ENCODE data around the gene TNNI2.

The TNNI2 gene

GRCh38 chr11:1821562-1821961 is 17.2 kb upstream of the TNNI2 start:
- no peak for DNase-seq (ENCODE audit: low read depth)

DNA sequence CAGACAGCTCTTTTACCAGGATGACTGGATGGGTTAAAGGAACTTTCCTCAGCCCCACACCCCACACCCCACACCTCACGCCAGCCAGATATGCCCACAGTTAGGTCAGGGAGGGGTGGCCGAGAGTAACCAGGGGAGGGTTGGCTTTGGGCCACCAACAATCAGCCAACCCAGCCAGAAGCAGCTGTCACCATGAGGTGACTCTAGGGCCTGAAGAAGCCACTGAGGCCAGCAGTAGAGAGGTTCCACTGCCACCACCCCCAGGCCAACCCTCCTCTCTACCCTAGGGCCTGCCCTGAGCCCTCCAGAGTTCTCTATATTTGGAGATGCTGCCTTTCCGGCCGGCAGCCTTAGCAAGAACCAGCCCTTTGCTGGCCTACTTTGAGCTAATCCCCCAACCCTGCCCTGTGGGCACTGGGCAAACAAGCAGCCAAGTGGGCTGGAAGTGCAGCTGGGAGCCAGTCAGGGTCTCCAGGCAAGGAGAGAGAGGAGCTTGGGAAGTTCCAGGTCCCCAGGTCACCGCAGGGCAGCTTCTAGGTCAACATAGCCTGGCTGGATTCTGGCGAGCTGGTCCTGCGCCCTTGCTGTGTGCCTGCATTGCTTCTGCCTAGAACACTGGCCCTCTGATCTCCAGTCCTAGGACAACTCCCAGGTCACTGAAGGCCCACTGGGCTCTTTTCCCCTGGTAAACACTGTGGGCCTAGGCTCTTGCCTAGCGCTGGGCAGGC is 16.0 kb upstream of the TNNI2 start:
- DNase-seq (ENCODE audit: low read depth), result no peak

- DNase-seq (ENCODE audit: low read depth), result no peak
Observed at GRCh38 chr11:1823376-1824220, 15.2 kb upstream of the TNNI2 start.

DNA sequence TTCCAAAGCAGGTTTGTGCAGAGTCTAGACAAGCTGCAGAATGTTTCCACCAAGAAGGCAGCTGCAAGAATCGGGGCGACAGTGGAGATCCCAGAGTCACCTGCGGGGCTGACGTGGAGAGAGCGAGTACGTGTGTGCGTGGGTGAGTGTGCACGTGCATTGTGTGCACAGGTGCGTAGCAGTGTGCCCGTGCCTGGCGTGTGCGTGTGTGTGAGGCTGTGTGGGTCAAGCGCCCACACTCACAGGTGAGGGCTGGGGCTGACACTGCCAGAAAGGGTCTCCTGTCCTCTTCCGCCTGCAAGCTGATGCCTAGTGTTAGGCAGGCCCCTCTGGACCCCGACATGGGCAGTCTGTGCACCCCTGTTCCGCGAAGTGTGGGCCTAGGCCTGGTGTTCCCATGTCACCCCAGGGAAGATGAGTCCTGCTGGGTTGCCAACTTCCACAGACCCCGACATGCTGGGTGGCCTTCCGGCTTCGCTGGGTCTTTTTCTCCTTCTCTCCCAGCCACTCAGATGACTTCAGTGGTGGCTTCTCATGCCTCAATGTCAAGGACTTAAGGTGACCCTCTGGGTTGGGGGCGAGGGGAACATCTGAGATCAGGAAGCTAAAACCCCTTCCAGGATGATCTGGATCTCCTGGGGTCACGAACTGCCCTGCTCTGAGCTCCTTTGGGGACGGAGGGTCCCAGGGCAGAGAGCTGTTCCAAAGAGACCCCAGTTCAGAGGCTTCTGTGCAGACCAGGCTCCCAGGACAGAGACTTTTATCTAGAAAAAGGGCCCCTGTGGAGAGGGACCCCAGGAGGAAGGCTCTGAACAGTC is 14.4 kb upstream of the TNNI2 start:
- DNase-seq (ENCODE audit: low read depth), result no peak

- DNase-seq (ENCODE audit: low read depth), result no peak
Observed at GRCh38 chr11:1825039-1825740, 13.6 kb upstream of the TNNI2 start.

DNA sequence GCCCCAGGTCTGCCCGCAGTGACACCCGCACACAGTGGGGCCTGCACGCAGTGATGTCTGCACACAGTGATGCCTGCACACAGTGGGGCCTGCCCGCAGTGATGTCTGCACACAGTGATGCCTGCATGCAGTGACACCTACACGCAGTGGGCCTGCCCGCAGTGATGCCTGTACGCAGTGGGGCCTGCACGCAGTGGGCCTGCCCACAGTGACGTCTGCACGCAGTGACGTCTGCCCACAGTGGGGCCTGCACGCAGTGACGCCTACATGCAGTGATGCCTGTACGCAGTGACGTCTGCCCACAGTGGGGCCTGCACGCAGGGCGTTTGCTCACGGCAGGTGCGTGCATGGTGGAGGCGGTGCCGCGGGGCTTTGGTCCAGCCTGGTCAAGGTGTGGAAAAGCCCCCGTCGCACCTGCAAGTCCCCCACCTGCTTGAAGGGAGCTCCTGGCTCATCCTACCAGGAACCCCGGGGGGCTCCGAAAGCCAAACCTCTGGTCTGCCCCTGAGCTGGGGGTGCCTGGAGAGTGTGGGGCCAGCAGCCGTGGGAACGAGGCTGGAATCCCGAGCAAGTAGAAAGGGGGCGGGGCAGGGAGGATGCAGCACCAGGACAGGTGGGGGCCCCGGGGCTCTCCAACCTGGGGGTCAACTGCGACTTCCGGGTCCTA is 12.9 kb upstream of the TNNI2 start:
- no peak for DNase-seq (ENCODE audit: low read depth)

DNA sequence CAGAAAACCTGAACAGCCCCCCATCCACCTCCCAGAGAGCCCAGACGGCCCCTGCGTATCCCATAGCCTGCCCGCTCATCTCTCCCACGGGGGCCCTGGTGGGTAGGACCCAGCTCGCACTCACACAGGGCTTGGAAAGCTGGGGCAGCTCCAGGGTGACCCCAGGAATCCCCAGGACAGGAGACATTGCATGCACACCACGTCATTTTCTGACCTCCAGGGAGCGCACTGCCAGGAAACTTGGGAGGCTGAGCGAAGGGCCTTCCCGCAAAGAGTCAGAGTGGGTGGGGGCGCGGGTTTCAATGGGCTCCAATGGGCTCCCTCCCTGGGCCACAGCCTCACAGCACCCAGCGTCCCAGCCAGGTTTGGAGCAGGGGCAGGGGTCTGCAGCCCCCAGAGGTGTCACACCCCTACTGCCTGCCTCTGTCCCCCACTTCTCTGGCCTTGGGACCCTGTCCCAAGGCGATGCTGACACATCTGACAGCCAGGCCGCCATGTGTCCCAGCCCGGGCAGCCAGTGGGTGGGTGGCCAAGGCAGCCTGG is 12.2 kb upstream of the TNNI2 start:
- DNase-seq (ENCODE audit: low read depth), result no peak

- DNase-seq (ENCODE audit: low read depth), result no peak
Observed at GRCh38 chr11:1827095-1827813, 11.5 kb upstream of the TNNI2 start.

GRCh38 chr11:1827931-1828330 is 10.8 kb upstream of the TNNI2 start:
- DNase-seq (ENCODE audit: low read depth), result no peak

- no peak for DNase-seq (ENCODE audit: low read depth)
Observed at GRCh38 chr11:1828542-1828941, 10.2 kb upstream of the TNNI2 start.

DNA sequence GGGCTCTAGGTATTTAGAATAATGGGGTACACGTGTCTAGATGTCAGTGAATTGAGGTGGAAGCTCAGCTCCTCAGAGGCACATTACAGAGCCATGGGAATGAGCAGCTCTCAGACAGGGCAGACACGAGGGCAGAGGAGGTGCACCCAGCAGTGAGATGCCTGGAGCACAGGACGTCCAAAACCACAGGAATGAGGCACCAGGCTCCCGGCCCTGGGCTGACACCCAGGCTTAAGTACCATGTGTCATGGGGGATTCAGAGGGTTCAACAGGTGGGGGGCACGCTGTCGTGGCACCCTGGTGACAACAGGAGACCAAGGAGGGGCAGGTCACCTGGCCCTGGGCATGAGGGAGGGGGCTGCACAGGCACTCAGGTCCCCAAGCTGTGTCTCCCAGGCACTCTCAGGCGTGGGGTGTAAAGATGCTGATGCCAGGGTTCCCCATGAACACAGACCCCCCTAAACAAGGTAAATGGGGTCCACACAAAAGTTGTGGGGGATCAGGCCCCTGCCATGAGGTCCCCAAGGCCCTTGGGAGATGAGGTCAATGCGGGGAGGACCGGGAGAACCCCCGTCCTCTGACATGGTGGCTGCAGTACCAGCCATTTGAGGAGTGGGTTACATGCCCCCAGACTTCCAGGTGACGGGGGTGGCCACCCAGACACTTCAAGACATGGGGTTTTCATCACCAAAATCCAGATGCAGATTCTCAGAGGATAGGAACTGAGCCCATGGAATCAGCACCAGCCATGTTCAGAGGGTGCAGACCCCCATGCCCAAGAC is 9.6 kb upstream of the TNNI2 start:
- no peak for DNase-seq (ENCODE audit: low read depth)

GRCh38 chr11:1830004-1830321 is 8.8 kb upstream of the TNNI2 start:
- DNase-seq (ENCODE audit: low read depth), result no peak

GRCh38 chr11:1830322-1831223 is 8.2 kb upstream of the TNNI2 start:
- DNase-seq (ENCODE audit: low read depth), result no peak

- no peak for DNase-seq (ENCODE audit: low read depth)
Observed at GRCh38 chr11:1831338-1832210, 7.2 kb upstream of the TNNI2 start.

DNA sequence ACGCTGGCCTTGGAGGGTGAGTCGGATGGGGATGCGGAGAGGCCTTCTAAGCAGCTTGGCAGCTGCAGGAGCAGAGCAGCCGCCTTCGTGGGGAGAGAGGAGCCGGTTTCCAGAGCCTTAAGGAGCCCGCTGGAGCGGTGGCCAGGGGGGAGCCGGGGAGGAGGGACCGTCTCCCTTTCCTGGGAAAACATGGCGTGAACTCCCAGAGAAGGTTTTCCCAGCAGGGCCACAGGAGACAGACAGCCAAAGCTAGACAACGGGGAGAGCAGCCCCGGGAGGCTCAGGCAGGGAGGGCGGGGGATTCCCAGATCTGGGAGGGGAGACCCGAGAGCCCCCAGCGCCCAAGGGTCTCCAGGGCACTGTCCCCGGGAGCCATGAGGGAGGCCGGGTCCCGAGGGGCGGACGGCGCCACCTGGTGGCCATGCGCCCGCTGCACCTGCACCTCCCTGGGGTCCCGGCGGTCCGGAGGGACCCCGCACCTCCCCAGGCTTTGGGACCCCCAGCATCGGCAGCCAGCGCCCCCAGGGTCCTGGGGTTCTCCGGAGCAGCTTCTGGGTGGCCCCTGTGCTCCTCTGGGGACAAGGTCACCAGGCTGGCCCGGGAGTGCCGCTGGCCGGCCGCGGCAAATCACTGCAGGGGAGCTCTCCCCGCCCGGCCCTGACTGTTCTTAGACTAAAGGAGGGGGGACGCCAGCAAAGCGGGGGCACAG is 6.4 kb upstream of the TNNI2 start:
- DNase-seq (ENCODE audit: low read depth), result peak; percentile 46

GRCh38 chr11:1832920-1833295 is 5.9 kb upstream of the TNNI2 start:
- no peak for DNase-seq (ENCODE audit: low read depth)

- no peak for DNase-seq (ENCODE audit: low read depth)
Observed at GRCh38 chr11:1834062-1834610, 4.6 kb upstream of the TNNI2 start.
